GM18868 (cell line): ENCODE results near the gene LETM1.

ENCODE experiments used
- ATAC-seq: cut with Tn5 transposase; IDR thresholded peaks from one replicate; pipeline ENCODE4 v1.9.1; 2021; ENCODE audit warnings: mild to moderate bottlenecking, moderate library complexity; ENCODE audit not compliant: unreplicated experiment

Gene LETM1

DNA sequence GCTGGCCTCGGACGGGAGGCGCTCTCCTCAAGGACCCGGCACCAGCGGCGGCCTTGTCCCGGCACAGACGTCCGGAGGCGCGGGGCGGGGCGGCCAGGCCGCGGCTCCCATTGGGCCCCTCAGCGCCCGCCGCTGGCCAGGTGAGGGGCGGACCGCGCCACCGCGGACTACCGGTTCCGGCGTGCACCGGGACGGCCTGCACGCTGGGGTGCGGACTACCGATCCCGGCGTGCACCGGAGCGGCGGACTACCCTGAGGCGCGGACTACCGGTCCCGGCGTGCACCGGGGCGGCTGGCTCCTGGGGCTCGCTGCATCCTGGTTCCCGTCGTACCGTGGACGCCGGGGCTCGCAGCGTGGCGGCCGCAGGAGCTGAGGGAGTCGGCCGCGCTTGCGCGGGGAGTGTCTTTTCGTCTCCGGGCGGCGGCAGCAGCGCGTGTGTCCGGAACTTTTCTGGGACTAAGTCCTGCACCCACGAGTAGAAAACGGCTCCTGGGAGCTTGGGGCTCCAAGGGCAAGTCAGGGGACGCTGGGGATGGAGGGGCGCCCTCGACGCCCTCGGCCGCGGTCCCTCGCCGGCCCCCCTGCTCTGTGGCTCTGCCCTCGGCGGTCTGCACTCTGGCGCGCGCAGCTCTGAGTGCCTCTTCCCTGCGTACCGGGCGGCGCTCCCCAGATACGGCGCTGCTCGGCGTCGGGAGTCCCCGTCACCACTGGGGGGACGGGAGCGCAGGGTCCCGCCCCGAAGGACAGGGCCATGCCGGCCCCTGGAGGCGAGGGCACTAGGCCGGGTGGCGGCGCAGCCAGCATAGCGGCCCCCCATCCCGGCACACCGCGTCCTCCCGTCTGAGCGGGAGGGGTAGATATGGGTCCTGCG, at the start of gene LETM1:
LETM1 (minus strand) TSS at position 86 of the 872 bp plus-strand sequence. CDS start 206 bp downstream, outside the sequence.
- ATAC-seq = peak; percentile 87

GRCh38 chr4:1904042-1904441, 48.1 kb upstream of the LETM1 start:
- no peak for ATAC-seq

DNA sequence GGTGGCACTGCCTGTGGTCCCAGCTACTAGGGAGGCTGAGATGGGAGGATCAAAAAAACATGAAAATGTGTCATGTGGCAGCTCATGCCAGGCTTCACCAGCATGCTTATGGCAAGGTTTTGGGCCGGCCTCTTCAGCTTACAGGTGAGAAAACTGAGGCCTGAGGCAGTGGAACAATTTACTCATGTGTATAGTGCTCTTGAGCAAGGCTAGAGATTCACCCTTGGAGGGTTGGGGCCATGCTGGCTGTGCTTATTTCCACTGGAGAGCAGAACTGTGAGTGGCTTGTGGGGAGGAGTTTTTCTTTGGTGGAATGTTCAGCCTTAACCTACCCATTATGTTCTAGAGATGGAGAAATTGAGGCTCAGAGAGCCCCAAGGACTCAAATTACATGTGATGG, 47.1 kb upstream of the LETM1 start:
- no peak for ATAC-seq

- ATAC-seq = no peak
Observed at GRCh38 chr4:1902243-1902642, 46.3 kb upstream of the LETM1 start.

GRCh38 chr4:1901127-1901526, 45.2 kb upstream of the LETM1 start:
- no peak for ATAC-seq

- ATAC-seq = no peak
Observed at GRCh38 chr4:1900624-1901023, 44.7 kb upstream of the LETM1 start.

- no peak for ATAC-seq
Observed at GRCh38 chr4:1900087-1900433, 44.1 kb upstream of the LETM1 start.

DNA sequence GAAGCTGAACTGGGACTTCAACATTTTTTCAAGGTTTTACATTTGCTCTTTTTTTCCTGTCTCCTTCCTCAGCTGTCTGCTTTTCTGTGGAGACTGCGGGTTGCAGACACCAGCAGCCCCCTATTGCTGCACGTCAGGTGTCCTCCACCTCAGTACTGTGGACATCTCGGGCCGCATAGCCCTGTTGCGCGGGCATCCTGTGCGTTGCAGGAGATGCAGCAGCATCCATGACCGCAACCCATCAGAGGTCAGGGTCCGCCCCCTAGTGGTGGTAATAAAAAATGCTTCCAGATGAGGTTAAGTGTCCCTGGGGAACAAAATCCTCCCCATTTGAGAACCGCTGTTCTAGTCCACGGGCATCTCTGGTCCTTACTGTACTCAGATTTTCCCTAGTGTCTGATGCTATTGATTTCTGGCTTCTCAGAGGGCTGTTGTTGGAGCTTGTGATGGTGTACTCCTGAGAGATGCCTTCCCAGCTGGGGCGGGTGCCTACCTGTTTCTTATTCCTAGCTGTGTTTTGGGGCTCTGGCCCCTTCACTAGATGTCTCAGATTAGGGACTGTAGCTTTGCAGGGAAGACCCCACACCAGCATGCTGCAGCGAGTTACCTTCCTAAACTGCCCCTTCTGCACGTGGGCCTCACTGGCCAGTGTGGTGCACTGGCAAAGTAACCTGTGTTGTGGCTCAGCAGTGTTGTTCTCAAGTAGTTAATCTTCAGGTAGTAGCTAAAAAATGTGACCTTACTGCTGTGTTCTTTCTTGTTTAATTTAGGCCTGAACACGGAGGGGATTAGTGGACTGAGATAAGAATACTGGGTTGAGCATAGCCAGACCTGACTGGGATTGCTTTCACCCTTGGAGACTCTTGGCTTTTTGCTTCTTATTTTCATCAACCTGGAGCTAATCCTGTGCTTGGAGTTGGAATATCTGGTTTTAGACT, 43.5 kb upstream of the LETM1 start:
- ATAC-seq = peak; percentile 61

DNA sequence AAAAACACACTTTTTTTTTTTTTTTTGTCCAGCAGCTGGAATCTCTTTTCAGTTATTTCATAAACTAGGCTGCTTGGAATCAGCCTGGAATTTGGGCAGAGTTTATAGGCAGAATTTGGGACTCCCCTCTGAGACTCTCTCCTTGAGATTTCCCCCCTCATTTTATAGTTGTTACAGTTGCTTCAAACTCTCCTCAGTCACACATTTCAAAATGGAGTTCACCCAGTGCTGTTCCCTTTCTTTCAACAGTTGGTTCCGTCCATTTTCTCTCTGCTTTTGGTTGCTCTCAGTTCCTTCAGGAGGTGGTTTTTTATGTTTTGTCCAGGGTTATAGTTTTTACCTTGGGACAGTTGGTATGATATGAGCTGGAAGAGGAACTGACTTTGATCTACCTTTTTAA, 42.7 kb upstream of the LETM1 start:
- no peak for ATAC-seq

DNA sequence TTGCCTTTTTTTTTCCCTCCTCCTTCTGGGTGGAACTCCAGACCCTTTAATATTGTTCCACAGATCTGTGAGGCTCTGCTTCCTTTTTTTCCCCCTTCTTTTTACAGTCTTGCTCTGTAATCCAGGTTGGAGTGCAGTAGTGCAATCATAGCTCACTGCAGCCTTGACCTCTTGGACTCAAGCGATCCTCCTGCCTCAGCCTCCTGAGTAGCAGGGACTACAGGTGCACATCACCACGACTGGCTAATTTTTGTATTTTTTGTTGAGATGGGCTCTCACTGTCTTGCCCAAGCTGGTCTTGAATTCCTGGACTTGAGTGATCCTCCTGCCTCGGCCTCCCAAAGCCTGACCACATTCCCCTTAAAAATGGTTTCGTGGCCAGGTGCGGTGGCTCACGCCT, 42.1 kb upstream of the LETM1 start:
- ATAC-seq = no peak

- no peak for ATAC-seq
Observed at GRCh38 chr4:1896658-1896991, 40.7 kb upstream of the LETM1 start.

DNA sequence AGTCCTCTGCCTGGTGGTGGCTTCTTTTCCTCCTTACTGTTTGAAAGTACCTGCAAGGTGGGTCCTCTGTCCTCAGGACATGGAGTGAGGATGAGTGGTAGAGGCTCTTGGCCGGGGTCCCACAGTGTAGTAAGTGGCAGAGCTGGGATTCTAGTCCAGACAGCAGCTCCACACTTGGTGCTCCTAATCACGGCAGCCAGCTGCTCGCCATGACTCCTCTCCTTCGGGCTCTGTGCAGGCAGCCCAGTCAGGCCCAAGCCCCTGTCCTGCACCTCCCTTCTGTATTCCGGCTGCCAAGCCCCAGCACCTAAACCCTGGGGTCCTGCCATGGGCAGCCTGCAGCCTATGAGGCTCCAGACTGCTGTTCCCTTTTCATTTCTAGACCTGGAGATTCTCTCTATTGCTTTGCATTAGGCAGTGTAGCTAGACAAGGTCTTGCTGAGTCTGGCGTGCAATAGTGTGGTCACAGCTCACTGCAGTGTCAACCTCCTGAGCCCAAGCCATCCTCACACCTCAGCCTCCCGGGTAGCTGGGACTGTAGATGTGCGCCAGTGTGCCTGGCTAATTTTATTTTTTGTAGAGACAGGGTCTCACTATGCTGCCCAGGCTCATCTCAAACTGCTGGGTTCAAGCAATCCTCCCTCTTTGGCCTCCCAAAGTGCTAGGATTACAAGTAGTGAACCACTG, 40.2 kb upstream of the LETM1 start:
- ATAC-seq = no peak

DNA sequence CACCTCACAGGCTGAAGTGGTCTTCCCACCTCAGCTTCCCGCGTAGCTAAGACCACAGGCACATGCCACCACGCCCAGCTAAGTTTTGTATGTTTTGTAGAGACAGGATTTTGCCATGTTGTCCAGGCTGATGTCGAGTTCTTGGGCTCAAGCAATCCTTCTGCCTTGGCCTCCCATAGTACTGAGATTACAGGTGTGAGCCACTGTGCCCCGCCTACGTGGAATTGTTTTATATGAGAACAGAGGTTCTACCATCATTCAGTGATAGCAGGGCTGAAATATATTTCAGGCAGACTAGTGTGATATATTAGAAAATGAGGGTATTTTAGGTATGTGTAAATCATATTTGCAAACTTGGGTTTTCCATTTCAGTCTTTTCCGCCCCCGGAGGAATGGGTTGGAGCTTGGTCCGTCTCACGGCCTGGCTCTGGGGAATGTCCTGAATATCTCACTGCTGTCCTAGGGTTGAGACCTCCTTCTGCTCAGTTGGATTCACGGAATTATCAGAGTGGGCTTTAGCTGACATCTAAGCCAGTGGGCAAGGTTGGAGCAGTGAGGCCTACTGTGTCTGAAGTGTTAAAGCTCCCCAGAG, 35.1 kb upstream of the LETM1 start:
- no peak for ATAC-seq

- ATAC-seq = no peak
Observed at GRCh38 chr4:1887052-1887451, 31.1 kb upstream of the LETM1 start.

- ATAC-seq = no peak
Observed at GRCh38 chr4:1885414-1885813, 29.5 kb upstream of the LETM1 start.

DNA sequence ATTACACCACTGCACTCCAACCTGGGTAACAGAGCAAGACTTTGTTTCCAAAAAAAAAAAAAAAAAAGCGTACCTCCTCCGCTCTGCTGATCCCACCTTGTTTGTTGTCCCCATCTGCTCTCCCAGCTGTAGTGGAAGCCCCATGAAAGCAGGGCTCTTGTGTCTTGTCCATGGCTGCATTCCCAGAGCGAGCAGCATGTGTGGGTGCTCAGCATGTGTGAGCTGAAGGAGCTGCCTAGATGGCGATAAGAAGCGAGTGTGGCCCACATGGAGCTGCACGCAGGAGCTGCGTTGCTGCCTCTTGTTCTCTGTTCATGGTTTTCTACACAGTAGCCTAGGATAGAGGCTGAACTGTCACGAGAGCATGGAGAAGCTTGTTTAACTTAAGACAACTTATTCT, 27.6 kb upstream of the LETM1 start:
- ATAC-seq = no peak

DNA sequence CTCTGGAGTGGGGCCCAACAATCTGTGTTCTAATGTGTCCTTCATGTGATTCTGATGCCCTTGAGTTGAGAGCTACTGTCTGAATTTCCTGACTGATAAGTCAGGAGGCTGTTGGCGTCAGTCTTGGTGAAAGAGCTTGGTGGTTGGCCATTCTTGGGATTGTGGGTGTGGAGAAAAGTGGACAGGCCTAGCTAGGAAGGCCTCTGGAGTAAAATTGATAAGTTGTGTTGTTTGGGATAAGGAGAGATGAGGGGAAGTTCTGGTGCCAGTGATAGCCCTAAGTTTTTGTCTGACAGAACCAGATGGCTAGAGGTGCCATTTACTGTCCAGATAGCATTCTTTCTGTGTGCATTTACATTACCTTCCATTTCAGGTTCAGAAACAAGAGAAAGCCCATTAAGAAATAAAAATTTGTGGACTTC, 26.9 kb upstream of the LETM1 start:
- no peak for ATAC-seq

- no peak for ATAC-seq
Observed at GRCh38 chr4:1880332-1880731, 24.4 kb upstream of the LETM1 start.

DNA sequence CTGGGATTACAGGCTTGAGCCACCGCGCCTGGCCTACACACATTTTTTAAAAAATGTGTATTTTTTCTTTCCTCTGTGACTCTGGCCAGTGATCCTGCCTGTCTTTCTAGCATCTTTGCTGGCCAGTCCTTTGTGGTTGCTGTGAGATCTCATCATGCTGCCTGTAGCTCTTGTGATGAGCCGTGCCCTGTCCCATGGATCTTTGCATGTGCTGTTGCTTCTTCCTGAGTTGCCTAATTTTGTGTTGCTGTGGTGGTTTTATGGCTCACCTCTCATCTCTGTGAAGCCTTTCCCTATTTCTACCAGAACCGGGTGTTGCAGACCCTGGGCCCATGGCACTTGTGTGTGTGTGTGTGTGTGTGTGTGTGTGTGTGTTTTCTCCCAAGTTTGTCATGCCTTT, 23.5 kb upstream of the LETM1 start:
- no peak for ATAC-seq

GRCh38 chr4:1874201-1874600, 18.2 kb upstream of the LETM1 start:
- no peak for ATAC-seq

DNA sequence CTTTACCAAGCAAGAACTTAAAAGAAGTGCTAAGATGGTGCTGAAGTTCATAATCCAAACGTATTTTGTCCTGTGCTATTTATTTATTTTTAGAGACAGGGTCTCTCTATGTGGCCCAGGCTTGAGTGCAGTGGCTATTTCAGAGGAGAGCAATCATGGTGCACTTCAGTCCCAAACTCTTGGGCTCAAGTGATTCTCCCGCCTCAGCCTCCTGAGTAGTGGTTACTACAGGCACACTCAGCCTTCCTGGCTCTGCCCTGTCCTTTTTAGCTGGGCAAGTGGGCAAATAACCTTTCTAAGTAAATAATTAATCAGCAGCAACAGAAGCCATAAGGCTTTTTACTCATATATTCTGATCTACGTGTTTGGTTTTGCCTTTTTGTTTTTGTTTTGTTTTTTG, 17.8 kb upstream of the LETM1 start:
- ATAC-seq = no peak
